ENCODE measurements around the gene RETREG2. TPM values are rescaled to one million over a fixed set of nuclear protein-coding genes. Genes with fewer than 3 reads are reported as not detected.

Gene RETREG2
- total and polyA plus RNA-seq, 11 donors, result 13.4 to 56.0 (median 38.2) TPM

GRCh38 chr2:219131327-219131726 is 46.7 kb upstream of the RETREG2 start:
- H3K4me3 ChIP-seq, result no peak overlapping the region
- no peak for TF ChIP-seq POLR2A (IDR thresholded peaks at IDR 0.05)
- no peak for TF ChIP-seq CTCF (IDR thresholded peaks at IDR 0.05)
- intact Hi-C loops (cut with DNase I), result no loop called here
- peaks cover 0 to 16% (median 2%) of the 10 kb centered on the region in 12 donors for H3K4me1 ChIP-seq
- H3K27me3 ChIP-seq, result no peaks in the 10 kb centered on the region
- H3K36me3 ChIP-seq, result peaks cover 0 to 14% (median 0%) of the 10 kb centered on the region in 9 donors
- H3K9me3 ChIP-seq, result no peaks in the 10 kb centered on the region
- no peak overlapping the region for H3K27ac ChIP-seq
- 89 to 94% (median 90%) methylated on average over 3 of the region's 3 CpGs for WGBS, 4 donors
- DNase-seq (no peak), ATAC-seq (no peak)

- 80 to 82% (median 82%) methylated on average over 4 of the region's 4 CpGs for WGBS, 4 donors
- no peak for TF ChIP-seq CTCF (IDR thresholded peaks at IDR 0.05)
- TF ChIP-seq POLR2A (IDR thresholded peaks at IDR 0.05), result no peak
- Histone ChIP-seq H3K9me3 (no peaks in the 10 kb centered on the region), H3K4me3 (no peak overlapping the region), H3K4me1 (peaks cover 0 to 16% (median under 1%) of the 10 kb centered on the region in 12 donors), H3K27me3 (no peaks in the 10 kb centered on the region), H3K36me3 (peaks cover 0 to 14% (median 0%) of the 10 kb centered on the region in 9 donors), H3K27ac (no peak overlapping the region)
- ATAC-seq (no peak), DNase-seq (no peak)
- intact Hi-C loops (cut with DNase I), result no loop called here
These were observed 46.3 kb upstream of the RETREG2 start for GRCh38 chr2:219131744-219132143.

DNA sequence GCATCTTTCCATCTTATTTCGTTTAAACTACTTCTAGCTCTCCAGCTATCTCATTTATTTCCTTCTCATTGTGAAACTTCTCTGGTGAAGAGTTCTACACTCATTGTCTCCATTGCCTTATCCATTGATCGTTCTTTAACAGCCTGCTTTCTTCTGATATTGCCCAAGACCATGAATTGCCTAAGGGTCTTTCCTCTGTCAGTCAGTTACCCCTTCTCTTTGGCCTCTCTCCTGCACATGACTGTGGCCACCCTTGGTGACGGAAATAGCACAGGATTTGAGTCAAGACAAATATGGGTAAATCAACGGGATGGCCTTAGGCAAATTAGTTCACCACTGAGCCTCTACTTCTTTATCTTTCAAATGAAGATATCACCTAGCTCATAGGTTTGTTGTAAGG is 44.1 kb upstream of the RETREG2 start:
- TF ChIP-seq CTCF (IDR thresholded peaks at IDR 0.05), result no peak
- TF ChIP-seq POLR2A (IDR thresholded peaks at IDR 0.05), result no peak
- no peak overlapping the region for H3K4me3 ChIP-seq
- DNase-seq (no peak), ATAC-seq (no peak)
- peaks cover 0 to 3% (median 0%) of the 10 kb centered on the region in 12 donors for H3K4me1 ChIP-seq
- 91 to 95% (median 93%) methylated on average over 4 of the region's 4 CpGs for WGBS, 4 donors
- peaks cover 0 to 15% (median 0%) of the 10 kb centered on the region in 9 donors for H3K36me3 ChIP-seq
- intact Hi-C loops (cut with DNase I), result no loop called here
- no peaks in the 10 kb centered on the region for H3K9me3 ChIP-seq
- no peak overlapping the region for H3K27ac ChIP-seq
- H3K27me3 ChIP-seq, result no peaks in the 10 kb centered on the region

DNA sequence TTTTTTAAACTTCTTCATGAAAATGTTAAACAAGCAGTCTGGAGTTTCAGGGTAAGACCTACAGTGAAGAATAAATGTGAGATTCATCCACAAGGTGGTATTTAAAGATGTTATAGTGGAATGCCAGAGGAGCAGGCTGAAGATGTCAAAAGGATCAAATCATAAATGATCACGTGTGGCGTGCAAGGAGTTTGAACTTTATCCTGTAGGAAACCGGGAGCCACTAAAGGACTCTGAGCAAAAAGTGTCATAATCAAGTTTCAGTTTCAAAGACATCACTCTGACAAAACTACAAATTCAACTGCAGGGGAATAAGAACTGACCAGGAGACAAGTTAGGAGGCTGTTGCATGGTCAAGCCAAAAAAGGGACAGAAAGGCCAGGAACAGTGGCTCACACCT is 37.4 kb upstream of the RETREG2 start:
- intact Hi-C loops (cut with DNase I), result no loop called here
- TF ChIP-seq CTCF (IDR thresholded peaks at IDR 0.05) (no peak), POLR2A (IDR thresholded peaks at IDR 0.05) (no peak)
- peaks cover 0 to 70% (median 48%) of the 10 kb centered on the region in 9 donors for H3K36me3 ChIP-seq

More for the DNA sequence above, 37.4 kb upstream of the RETREG2 start:
- no peaks in the 10 kb centered on the region for H3K27me3 ChIP-seq
- H3K27ac ChIP-seq, result no peak overlapping the region
- ATAC-seq, result no peak
- H3K4me3 ChIP-seq, result no peak overlapping the region
- H3K4me1 ChIP-seq, result no peaks in the 10 kb centered on the region
- peaks cover 0 to 3% (median 0%) of the 10 kb centered on the region in 12 donors for H3K9me3 ChIP-seq
- no peak for DNase-seq
- WGBS, 4 donors, result 96 to 97% (median 96%) methylated on average over 3 of the region's 3 CpGs

All from heart left ventricle (tissue), 16 donors.